Measurements from ENCODE around the gene OBSCN. TPM values are rescaled to one million over a fixed set of nuclear protein-coding genes. Genes with fewer than 3 reads are reported as not detected.

OBSCN gene
- total and polyA plus RNA-seq, 2 donors (not counting 1 experiment from before 2014, with no cell fraction given), result 10.0 to 63.9 TPM

DNA sequence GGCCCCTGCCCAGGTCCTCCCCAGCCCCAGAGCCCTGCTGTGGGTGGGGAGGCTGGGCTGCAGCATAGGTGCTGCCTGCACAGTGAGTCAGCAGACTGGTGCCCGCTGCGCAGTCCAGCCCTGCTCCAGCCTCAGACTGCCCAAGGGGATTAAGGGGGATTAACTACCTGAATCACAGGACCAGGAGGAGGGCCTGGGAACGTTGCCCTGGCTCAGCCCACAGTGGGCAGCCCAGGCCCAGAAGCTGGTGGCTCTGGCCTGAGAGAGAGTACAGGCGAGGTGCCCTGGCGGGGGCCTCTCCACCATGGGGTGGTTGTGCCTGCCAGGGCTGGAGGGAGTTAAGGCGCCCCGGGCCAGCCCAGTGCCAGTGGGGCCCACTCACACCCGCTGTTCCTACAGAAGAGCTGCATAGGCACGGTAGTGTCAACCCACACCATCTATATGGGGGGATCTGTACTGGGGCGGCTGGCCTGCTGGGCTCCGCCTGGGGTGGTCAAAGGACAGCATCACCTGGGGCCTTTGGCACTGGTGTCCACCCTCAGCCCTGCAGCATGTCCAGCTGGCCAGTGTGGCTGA is 2.3 kb downstream of the OBSCN start:
- H3K27ac ChIP-seq (ENCODE audit: low read length in 2 of 2), result no peak overlapping the region
- no peak overlapping the region for H2AFZ ChIP-seq (ENCODE audit: insufficient read depth, low read depth, low read length, poor library complexity, severe bottlenecking)
- peaks cover 0 to 7% (median 0%) of the 10 kb centered on the region in 3 donors for H3K9me3 ChIP-seq (ENCODE audit: control extremely low read depth in 1 of 3, control insufficient read depth in 2 of 3, insufficient read depth in 1 of 3, low read length in 2 of 3)
- no peaks in the 10 kb centered on the region for H4K20me1 ChIP-seq (ENCODE audit: control insufficient read depth, insufficient read depth, low read length, poor library complexity, severe bottlenecking)
- H3K4me3 ChIP-seq (ENCODE audit: control extremely low read depth in 1 of 5, extremely low read depth in 1 of 5, insufficient read depth in 1 of 5, low read depth in 2 of 5, low read length in 4 of 5), result no peak overlapping the region
- TF ChIP-seq, protein P1, sequence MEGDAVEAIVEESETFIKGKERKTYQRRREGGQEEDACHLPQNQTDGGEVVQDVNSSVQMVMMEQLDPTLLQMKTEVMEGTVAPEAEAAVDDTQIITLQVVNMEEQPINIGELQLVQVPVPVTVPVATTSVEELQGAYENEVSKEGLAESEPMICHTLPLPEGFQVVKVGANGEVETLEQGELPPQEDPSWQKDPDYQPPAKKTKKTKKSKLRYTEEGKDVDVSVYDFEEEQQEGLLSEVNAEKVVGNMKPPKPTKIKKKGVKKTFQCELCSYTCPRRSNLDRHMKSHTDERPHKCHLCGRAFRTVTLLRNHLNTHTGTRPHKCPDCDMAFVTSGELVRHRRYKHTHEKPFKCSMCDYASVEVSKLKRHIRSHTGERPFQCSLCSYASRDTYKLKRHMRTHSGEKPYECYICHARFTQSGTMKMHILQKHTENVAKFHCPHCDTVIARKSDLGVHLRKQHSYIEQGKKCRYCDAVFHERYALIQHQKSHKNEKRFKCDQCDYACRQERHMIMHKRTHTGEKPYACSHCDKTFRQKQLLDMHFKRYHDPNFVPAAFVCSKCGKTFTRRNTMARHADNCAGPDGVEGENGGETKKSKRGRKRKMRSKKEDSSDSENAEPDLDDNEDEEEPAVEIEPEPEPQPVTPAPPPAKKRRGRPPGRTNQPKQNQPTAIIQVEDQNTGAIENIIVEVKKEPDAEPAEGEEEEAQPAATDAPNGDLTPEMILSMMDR (IDR thresholded peaks at IDR 0.05), result no peak
- no peak for TF ChIP-seq EZH2 (IDR thresholded peaks at IDR 0.05; ENCODE audit: borderline replicate concordance, insufficient read depth, low read depth, low read length, poor library complexity, severe bottlenecking)
- peaks cover 0 to 8% of the 10 kb centered on the region in 2 donors for H3K4me1 ChIP-seq (ENCODE audit: control insufficient read depth in 2 of 2, insufficient read depth in 2 of 2, low read length in 2 of 2)
- ChIA-PET CTCF (interaction anchor here (1.5 kb wide), 1 partner anchor 44 kb away, joined by 4 read pairs; no protein-coding TSS in a partner anchor), POLR2A (no interaction called here)
- Mint-ChIP-seq H3K9me3 (ENCODE audit: insufficient read depth) (no peaks in the 10 kb centered on the region), H3K27ac (no peak overlapping the region), H3K4me1 (peaks cover 5% of the 10 kb centered on the region), H3K27me3 (peaks cover 3% of the 10 kb centered on the region), H3K4me3 (no peak overlapping the region)
- intact Hi-C loops (cut with micrococcal nuclease), result loop anchor here (5.0 kb wide), 1 partner anchor 292 kb away; no protein-coding TSS in a partner anchor
- no peak for ATAC-seq (ENCODE audit: low read depth)
- H3K4me2 ChIP-seq (replicated peaks; ENCODE audit: low read depth, low read length, poor library complexity, severe bottlenecking), result no peak overlapping the region
- DNase-seq, result no peak
- no peaks in the 10 kb centered on the region for H3K36me3 ChIP-seq (replicated peaks in 1 of 2; ENCODE audit: control extremely low read depth in 1 of 2, control insufficient read depth in 1 of 2, extremely low read depth in 1 of 2, insufficient read depth in 2 of 2, low read length in 1 of 2)
- H3K79me2 ChIP-seq (ENCODE audit: control insufficient read depth, insufficient read depth, low read length), result no peaks in the 10 kb centered on the region
- 96% methylated on average over 7 of the region's 11 CpGs for WGBS (ENCODE audit: insufficient coverage)
- H3K27me3 ChIP-seq (replicated peaks in 1 of 4; ENCODE audit: control extremely low read depth in 1 of 4, control insufficient read depth in 3 of 4, insufficient read depth in 4 of 4, low read length in 3 of 4), result peaks cover 0 to 18% (median 0%) of the 10 kb centered on the region in 4 experiments
- no peak overlapping the region for H3K9ac ChIP-seq (ENCODE audit: low read length)
